CD14-positive monocyte (primary cell): ENCODE results near the gene BTD. TPM values are rescaled to one million over a fixed set of nuclear protein-coding genes. Genes with fewer than 3 reads are reported as not detected.

ENCODE experiments used
- DNase-seq, 3 donors: peaks; one replicate each; pipeline ENCODE4 v3.0.0-alpha.2; 2011 to 2022
- H2AFZ ChIP-seq: 2 replicates; pipeline ENCODE4 v1.6.0; 2012; ENCODE audit warnings: mild to moderate bottlenecking, low read depth, low read length, inconsistent platforms; ENCODE audit not compliant: insufficient read depth, poor library complexity, severe bottlenecking
- H3K27ac ChIP-seq, 2 donors: 1 replicate in 1 of 2; 2 replicates in 1 of 2; pipeline ENCODE4 v1.5.1; 2012 to 2013; ENCODE audit warnings: low read length in 2 of 2, control low read depth in 1 of 2, inconsistent platforms in 1 of 2, low read depth in 1 of 2, mild to moderate bottlenecking in 1 of 2
- H3K27me3 ChIP-seq, 2 donors: one replicate each; pipeline versions ENCODE4 v1.6.0 to v1.6.1; 2011 to 2013; ENCODE audit warnings: low read length in 2 of 2; ENCODE audit not compliant: control insufficient read depth in 2 of 2, insufficient read depth in 2 of 2
- H3K36me3 ChIP-seq, 2 donors: replicated peaks in 1 of 2; 1 replicate in 1 of 2; 2 replicates in 1 of 2; pipeline versions ENCODE4 v1.5.1 to v1.6.1; 2012 to 2013; ENCODE audit warnings: low read length in 2 of 2, control low read depth in 1 of 2, inconsistent platforms in 1 of 2, mild to moderate bottlenecking in 1 of 2; ENCODE audit not compliant: insufficient read depth in 2 of 2, control insufficient read depth in 1 of 2
- H3K4me1 ChIP-seq, 2 donors: 1 replicate in 1 of 2; 2 replicates in 1 of 2; pipeline versions ENCODE4 v1.5.1 to v1.6.1; 2012 to 2013; ENCODE audit warnings: low read length in 2 of 2, control low read depth in 1 of 2, inconsistent platforms in 1 of 2, mild to moderate bottlenecking in 1 of 2, moderate library complexity in 1 of 2; ENCODE audit not compliant: insufficient read depth in 2 of 2, control insufficient read depth in 1 of 2
- H3K4me2 ChIP-seq: replicated peaks from 2 replicates; pipeline ENCODE3; 2012; ENCODE audit warnings: low read length, moderate library complexity, mild to moderate bottlenecking; ENCODE audit not compliant: poor library complexity, severe bottlenecking; ENCODE audit errors: extremely low read depth
- H3K4me3 ChIP-seq, 3 experiments: fragments of 200-600 bp in 1 of 3; sonication (generic) in 1 of 3; replicated peaks in 1 of 3; 1 replicate in 2 of 3; 2 replicates in 1 of 3; pipeline ENCODE4 v1.5.1; 2011 to 2013; ENCODE audit warnings: low read length in 3 of 3, mild to moderate bottlenecking in 3 of 3, control low read depth in 2 of 3, low read depth in 2 of 3, inconsistent platforms in 1 of 3, moderate library complexity in 1 of 3
- H3K79me2 ChIP-seq: 2 replicates; pipeline ENCODE4 v1.6.0; 2012; ENCODE audit warnings: mild to moderate bottlenecking, control low read depth, inconsistent platforms, low read length, moderate library complexity; ENCODE audit not compliant: insufficient read depth
- H3K9ac ChIP-seq: 2 replicates; pipeline ENCODE4 v1.6.0; 2017; ENCODE audit warnings: low read length, mild to moderate bottlenecking; ENCODE audit not compliant: insufficient read depth, poor library complexity, severe bottlenecking
- H3K9me3 ChIP-seq, 2 donors: replicated peaks in 1 of 2; 1 replicate in 1 of 2; 2 replicates in 1 of 2; pipeline versions ENCODE4 v1.5.1 to v1.6.1; 2012 to 2013; ENCODE audit warnings: low read length in 2 of 2, control low read depth in 1 of 2; ENCODE audit not compliant: control insufficient read depth in 1 of 2, insufficient read depth in 1 of 2
- H4K20me1 ChIP-seq: 2 replicates; pipeline ENCODE4 v1.6.0; 2012; ENCODE audit warnings: mild to moderate bottlenecking, low read length, control low read depth, moderate library complexity; ENCODE audit not compliant: insufficient read depth
- H3K27ac Mint-ChIP-seq, 7 donors: one replicate each; pipeline ENCODE4 v1.8.0; 2020; ENCODE audit warnings: mild to moderate bottlenecking in 7 of 7, mixed read lengths in 7 of 7, moderate library complexity in 6 of 7, inconsistent platforms in 2 of 7
- H3K27me3 Mint-ChIP-seq, 3 donors: one replicate each; pipeline ENCODE4 v1.8.0; 2021 to 2022; ENCODE audit warnings: low read depth in 3 of 3, mild to moderate bottlenecking in 3 of 3, mixed read lengths in 3 of 3, moderate library complexity in 3 of 3, inconsistent platforms in 1 of 3
- H3K36me3 Mint-ChIP-seq, 2 donors: one replicate each; pipeline ENCODE4 v1.8.0; 2020; ENCODE audit warnings: mixed read lengths in 2 of 2, inconsistent platforms in 1 of 2, mild to moderate bottlenecking in 1 of 2
- H3K4me1 Mint-ChIP-seq: one replicate; pipeline ENCODE4 v1.8.0; 2020; ENCODE audit warnings: mild to moderate bottlenecking, mixed read lengths
- H3K4me3 Mint-ChIP-seq, 2 donors: one replicate each; pipeline ENCODE4 v1.8.0; 2020; ENCODE audit warnings: mild to moderate bottlenecking in 2 of 2, mixed read lengths in 2 of 2, moderate library complexity in 1 of 2
- H3K9me3 Mint-ChIP-seq, 7 donors: one replicate each; pipeline ENCODE4 v1.8.0; 2020 to 2022; ENCODE audit warnings: mixed read lengths in 7 of 7, mild to moderate bottlenecking in 6 of 7, moderate library complexity in 6 of 7, inconsistent platforms in 2 of 7
- CTCF ChIP-seq: fragments of 200-600 bp; IDR thresholded peaks from one replicate; pipeline ENCODE4 v1.8.0; 2022; ENCODE audit warnings: antibody characterized with exemption, mild to moderate bottlenecking
- WGBS: methylation state at CpG from one replicate; pipeline ENCODE4 v1.1.5; 2013; ENCODE audit warnings: missing lambda C conversion rate; ENCODE audit not compliant: insufficient coverage; 5-methylcytosine and 5-hydroxymethylcytosine counted together
- intact Hi-C, 2 donors: fragments of 100-400 bp; cut with micrococcal nuclease; formaldehyde crosslinking; loops; one replicate each; pipeline versions ENCODE4 v1.15.0 to v1.15.1; 2023
- polyA plus RNA-seq, 3 donors: library from polyadenylated mRNA; depleted of rRNA in 1 of 3; unstranded in 2 of 3; stranded (reverse) in 1 of 3; fragments of 300-500 nt in 2 of 3; fragments of >200 nt in 1 of 3; fragmentation: Illumina TruSeq in 2 of 3; gene quantifications; 1 replicate in 2 of 3; 2 replicates in 1 of 3; pipeline ENCODE4 v1.2.3, GENCODE V29; 2012 to 2021

BTD gene
- polyA plus RNA-seq, 3 donors, result 13.2 to 24.0 (median 19.3) TPM

GRCh38 chr3:15690748-15691147, 89.2 kb downstream of the BTD start:
- intact Hi-C loops, result no loop called here

DNA sequence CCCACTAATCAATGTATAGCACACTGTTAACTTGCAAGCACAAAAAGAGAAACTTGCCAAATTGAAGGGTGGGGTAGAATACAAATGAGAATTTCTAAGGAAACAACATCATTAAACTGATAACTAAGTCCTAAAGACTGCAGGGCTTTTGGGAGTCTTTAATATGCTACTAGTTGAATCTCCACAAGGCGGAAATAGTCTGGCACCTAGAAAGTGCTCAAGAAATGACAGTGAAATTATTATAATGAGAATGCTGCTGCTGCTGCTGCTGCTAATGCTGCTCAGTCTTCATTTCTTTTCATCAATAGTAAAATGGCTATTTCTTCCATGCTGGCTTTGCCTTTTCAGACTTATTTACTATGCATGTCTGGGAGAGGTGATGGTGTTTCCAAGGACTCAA, 91.8 kb downstream of the BTD start:
- H3K4me3 ChIP-seq, result no peak overlapping the region
- TF ChIP-seq CTCF, result no peak
- no peak overlapping the region for H2AFZ ChIP-seq
- Mint-ChIP-seq H3K27me3 (no peaks in the 10 kb centered on the region), H3K4me3 (no peak overlapping the region), H3K36me3 (peaks cover 7 to 14% of the 10 kb centered on the region in 2 donors), H3K4me1 (peaks cover under 1% of the 10 kb centered on the region), H3K27ac (no peak overlapping the region), H3K9me3 (no peaks in the 10 kb centered on the region)
- no peak overlapping the region for H3K4me2 ChIP-seq
- H3K79me2 ChIP-seq, result no peaks in the 10 kb centered on the region
- no peak for DNase-seq
- intact Hi-C loops, result no loop called here
- no peaks in the 10 kb centered on the region for H3K9me3 ChIP-seq
- H4K20me1 ChIP-seq, result no peaks in the 10 kb centered on the region
- H3K36me3 ChIP-seq, result no peaks in the 10 kb centered on the region
- no CpG with 5 or more reads among the region's 1 CpG for WGBS
- no peak overlapping the region for H3K9ac ChIP-seq
- H3K27me3 ChIP-seq, result no peaks in the 10 kb centered on the region
- H3K4me1 ChIP-seq, result no peaks in the 10 kb centered on the region
- no peak overlapping the region for H3K27ac ChIP-seq

More at GRCh38 chr3:15690748-15691147, 89.2 kb downstream of the BTD start:
- 93% methylated on average over 3 of the region's 5 CpGs for WGBS
- H3K4me2 ChIP-seq, result no peak overlapping the region
- peaks cover 7 to 8% of the 10 kb centered on the region in 2 donors for H3K4me1 ChIP-seq
- H3K36me3 ChIP-seq, result no peaks in the 10 kb centered on the region
- H2AFZ ChIP-seq, result no peak overlapping the region
- no peaks in the 10 kb centered on the region for H3K27me3 Mint-ChIP-seq
- H3K9me3 Mint-ChIP-seq, result no peaks in the 10 kb centered on the region
- no peak overlapping the region for H3K9ac ChIP-seq
- H3K4me1 Mint-ChIP-seq, result peaks cover 6% of the 10 kb centered on the region
- H3K79me2 ChIP-seq, result no peaks in the 10 kb centered on the region
- no peak for TF ChIP-seq CTCF
- H3K9me3 ChIP-seq, result no peaks in the 10 kb centered on the region
- H3K4me3 Mint-ChIP-seq, result no peak overlapping the region
- no peak overlapping the region for H3K27ac Mint-ChIP-seq
- H4K20me1 ChIP-seq, result no peaks in the 10 kb centered on the region
- H3K27me3 ChIP-seq, result no peaks in the 10 kb centered on the region
- peaks cover 7 to 11% of the 10 kb centered on the region in 2 donors for H3K36me3 Mint-ChIP-seq
- no peak overlapping the region for H3K27ac ChIP-seq
- H3K4me3 ChIP-seq, result no peak overlapping the region
- no peak for DNase-seq
